BJ (cell line): Measurements from ENCODE around the gene OPTN. TPM values are rescaled to one million over a fixed set of nuclear protein-coding genes. Genes with fewer than 3 reads are reported as not detected.
A peak's percentile ranks its signal among the peaks of the same experiment; 100 is the strongest.

Source experiments
- CTCF ChIA-PET: fragments of 350-600 bp; formaldehyde crosslinking; extraction: SDS; loops from one replicate; lab custom pipeline; 2021; ENCODE audit warnings: antibody characterized with exemption, inconsistent platforms; lab: Yijun Ruan, JAX
- POLR2A ChIA-PET: fragments of 300-600 bp; sonication (Branson Sonifier 250); formaldehyde crosslinking; extraction: SDS; loops from one replicate; lab custom pipeline; 2021; ENCODE audit warnings: antibody characterized with exemption; lab: Charles Lee
- DNase-seq: peaks from one replicate; pipeline ENCODE4 v3.0.0-alpha.2; 2011; ENCODE audit warnings: low read depth
- H3K27me3 ChIP-seq: 2 replicates; pipeline ENCODE4 v1.6.0; 2011; ENCODE audit warnings: low read length; ENCODE audit not compliant: control insufficient read depth, insufficient read depth
- H3K36me3 ChIP-seq: 2 replicates; pipeline ENCODE4 v1.5.1; 2011; ENCODE audit warnings: low read length; ENCODE audit not compliant: control insufficient read depth, insufficient read depth
- H3K4me3 ChIP-seq: 2 replicates; pipeline ENCODE4 v1.5.1; 2011; ENCODE audit warnings: low read depth, mild to moderate bottlenecking, control low read depth, low read length
- polyA plus RNA-seq: library from polyadenylated mRNA; depleted of rRNA; stranded (reverse); fragments of >200 nt; gene quantifications from 2 replicates; pipeline ENCODE4 v1.2.3, GENCODE V29; 2011
- TF ChIP-seq, protein P1 (sequence below): IDR thresholded peaks from 2 replicates; pipeline ENCODE4 v1.5.1; 2011; ENCODE audit warnings: low read depth, mild to moderate bottlenecking, control low read depth, inconsistent platforms, low read length, moderate library complexity; ENCODE audit not compliant: insufficient read depth

Gene OPTN
- polyA plus RNA-seq, 1 experiment: 58.0 TPM

DNA sequence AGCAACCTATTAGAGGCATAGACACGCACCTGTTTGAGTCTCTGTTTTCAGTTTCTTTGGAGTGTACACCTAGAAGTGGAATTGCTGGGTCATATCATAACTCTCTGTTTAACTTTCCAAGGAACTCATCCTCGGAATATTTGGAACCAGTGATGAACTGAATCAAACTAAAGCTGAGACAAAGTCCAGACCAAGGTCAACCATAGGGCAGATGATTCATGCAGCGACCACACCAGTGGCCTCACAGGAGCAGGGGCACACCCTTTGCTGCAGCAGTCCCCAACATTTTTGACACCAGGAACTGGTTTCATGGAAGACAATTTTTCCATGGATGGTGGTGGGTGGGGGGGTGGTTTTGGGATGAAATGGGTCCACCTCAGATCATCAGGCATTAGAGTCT, 4.9 kb upstream of the OPTN start:
- TF ChIP-seq, protein P1, sequence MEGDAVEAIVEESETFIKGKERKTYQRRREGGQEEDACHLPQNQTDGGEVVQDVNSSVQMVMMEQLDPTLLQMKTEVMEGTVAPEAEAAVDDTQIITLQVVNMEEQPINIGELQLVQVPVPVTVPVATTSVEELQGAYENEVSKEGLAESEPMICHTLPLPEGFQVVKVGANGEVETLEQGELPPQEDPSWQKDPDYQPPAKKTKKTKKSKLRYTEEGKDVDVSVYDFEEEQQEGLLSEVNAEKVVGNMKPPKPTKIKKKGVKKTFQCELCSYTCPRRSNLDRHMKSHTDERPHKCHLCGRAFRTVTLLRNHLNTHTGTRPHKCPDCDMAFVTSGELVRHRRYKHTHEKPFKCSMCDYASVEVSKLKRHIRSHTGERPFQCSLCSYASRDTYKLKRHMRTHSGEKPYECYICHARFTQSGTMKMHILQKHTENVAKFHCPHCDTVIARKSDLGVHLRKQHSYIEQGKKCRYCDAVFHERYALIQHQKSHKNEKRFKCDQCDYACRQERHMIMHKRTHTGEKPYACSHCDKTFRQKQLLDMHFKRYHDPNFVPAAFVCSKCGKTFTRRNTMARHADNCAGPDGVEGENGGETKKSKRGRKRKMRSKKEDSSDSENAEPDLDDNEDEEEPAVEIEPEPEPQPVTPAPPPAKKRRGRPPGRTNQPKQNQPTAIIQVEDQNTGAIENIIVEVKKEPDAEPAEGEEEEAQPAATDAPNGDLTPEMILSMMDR: no peak
- ChIA-PET CTCF (no interaction called here), POLR2A (no interaction called here)
- Histone ChIP-seq H3K4me3 (no peak overlapping the region), H3K27me3 (no peaks in the 10 kb centered on the region), H3K36me3 (no peaks in the 10 kb centered on the region)
- DNase-seq: no peak

GRCh38 chr10:13095929-13096328, 4.0 kb upstream of the OPTN start:
- Histone ChIP-seq H3K36me3 (no peaks in the 10 kb centered on the region), H3K4me3 (no peak overlapping the region), H3K27me3 (no peaks in the 10 kb centered on the region)
- CTCF ChIA-PET: interaction anchor here (2.2 kb wide), 1 partner anchor 21 kb away, joined by 7 read pairs; no protein-coding TSS in a partner anchor
- TF ChIP-seq, protein P1: no peak
- POLR2A ChIA-PET: no interaction called here
- DNase-seq: no peak

GRCh38 chr10:13099144-13099665, 758 bp upstream of the OPTN start:
- DNase-seq: no peak
- CTCF ChIA-PET: interaction anchor here (0.6 to 3.9 kb wide), 21 partner anchors 8 to 1840 kb away, joined by 3 to 17 read pairs (median 4); no protein-coding TSS in a partner anchor
- no peaks in the 10 kb centered on the region for H3K27me3 ChIP-seq
- POLR2A ChIA-PET: interaction anchor here (0.5 kb wide), 2 partner anchors 8 to 562 kb away, joined by 3 read pairs; no protein-coding TSS in a partner anchor
- TF ChIP-seq, protein P1: peak; percentile 74
- peak overlapping the region; percentile 95 for H3K4me3 ChIP-seq
- H3K36me3 ChIP-seq: no peaks in the 10 kb centered on the region

DNA sequence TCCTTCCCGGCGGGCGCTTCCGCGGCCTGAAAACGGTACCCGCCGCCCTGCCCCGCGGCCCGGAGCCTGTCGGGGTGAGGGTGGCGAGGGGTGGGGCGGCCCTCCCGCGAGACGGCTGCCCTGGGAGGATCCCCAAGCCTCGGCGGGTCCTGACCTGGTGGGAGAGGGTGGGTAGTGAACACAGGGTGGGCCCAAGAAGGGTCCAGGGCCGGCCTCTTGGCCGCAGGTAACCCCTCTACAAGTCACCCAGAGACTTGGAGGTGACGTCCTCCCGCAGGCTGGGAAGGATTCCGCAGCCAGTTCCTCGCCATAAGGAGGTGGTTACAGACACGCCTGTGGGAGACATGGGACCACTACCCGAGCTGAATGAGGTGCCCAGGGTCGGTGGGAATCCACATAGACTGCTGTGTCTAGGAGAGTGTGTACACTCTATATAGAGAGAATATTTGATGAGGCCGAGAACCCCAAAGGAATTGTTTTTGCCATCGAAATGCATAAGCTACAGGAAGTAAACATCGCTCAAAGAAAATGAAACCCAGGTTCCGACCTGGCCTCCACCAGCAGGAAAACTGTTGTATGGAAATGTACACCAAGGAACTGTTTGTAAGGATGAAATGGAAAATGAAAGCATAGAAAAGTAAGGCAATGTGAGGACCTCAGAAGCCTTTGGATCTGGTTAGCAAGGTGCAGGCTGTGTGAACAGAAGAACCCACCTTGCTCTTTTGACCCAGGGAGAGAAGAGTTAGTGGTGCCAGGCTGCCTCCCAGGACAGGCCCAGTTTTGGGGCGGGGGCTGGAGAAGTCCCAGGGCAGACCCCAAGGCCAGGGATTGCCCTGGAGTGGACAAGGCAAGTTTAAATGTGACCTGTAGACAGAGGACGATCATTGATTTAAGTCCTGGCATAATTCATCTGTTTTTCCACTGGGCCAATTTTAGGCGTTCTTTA, 659 bp downstream of the OPTN start:
- ChIA-PET POLR2A (no interaction called here), CTCF (interaction anchor here (0.6 to 3.9 kb wide), 21 partner anchors 8 to 885 kb away, joined by 3 to 17 read pairs (median 4); no protein-coding TSS in a partner anchor)
- H3K4me3 ChIP-seq: peak overlapping the region; percentile 95
- no peak for DNase-seq
- no peaks in the 10 kb centered on the region for H3K27me3 ChIP-seq
- no peaks in the 10 kb centered on the region; the same call in 1 of the 2 replicates for H3K36me3 ChIP-seq
- TF ChIP-seq, protein P1: no peak
